Fibroblast of skin of scalp (primary cell): ENCODE data around the gene LPP.
A peak's percentile ranks its signal among the peaks of the same experiment; 100 is the strongest.

Source experiments
- DNase-seq: peaks from one replicate; pipeline ENCODE4 v3.0.0-alpha.2; 2013

LPP gene

GRCh38 chr3:188722963-188723362 lies 569.0 kb downstream of the LPP start:
- no peak for DNase-seq

GRCh38 chr3:188727052-188727451 lies 573.1 kb downstream of the LPP start:
- no peak for DNase-seq

GRCh38 chr3:188728371-188728896 lies 574.5 kb downstream of the LPP start:
- no peak for DNase-seq

DNA sequence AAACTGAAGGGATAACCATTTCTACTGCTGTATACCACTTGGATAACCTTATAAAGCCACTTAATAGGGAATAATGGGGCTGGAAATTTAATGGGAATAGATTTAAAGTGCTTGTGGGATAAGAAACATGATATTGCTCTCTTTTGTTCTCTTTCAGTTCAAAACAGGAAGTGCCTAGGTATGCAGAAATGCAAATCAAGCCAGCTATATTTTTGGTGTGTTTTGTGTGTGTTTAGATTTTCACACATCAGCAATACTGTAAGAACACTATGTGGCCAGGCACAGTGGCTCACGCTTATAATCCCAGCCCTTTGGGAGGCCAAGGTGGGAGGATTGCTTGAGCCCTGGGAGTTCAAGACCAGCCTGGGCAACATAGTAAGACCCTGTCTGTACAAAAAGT lies 575.5 kb downstream of the LPP start:
- DNase-seq, result no peak

DNA sequence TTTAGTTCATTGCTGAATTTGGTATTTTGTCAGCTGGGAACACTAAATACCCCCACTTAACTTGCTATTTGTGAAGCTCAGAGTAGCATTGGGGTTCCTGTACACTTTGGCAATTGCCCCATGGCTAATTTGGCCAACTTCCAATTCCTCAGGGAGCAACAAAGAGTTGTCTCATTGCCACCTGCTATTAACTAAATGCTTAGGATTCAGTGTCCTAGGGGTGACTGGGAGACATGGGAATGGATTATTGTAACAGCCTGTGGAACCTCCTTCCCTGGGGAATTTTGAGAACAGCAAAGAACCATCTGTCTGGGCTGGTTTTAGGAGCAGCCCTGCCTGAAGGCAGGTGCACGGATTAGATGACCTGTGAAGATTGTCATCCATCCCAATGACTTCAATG lies 580.4 kb downstream of the LPP start:
- DNase-seq, result peak; percentile 35

- DNase-seq, result no peak
These were observed 585.6 kb downstream of the LPP start for GRCh38 chr3:188739511-188739910.

DNA sequence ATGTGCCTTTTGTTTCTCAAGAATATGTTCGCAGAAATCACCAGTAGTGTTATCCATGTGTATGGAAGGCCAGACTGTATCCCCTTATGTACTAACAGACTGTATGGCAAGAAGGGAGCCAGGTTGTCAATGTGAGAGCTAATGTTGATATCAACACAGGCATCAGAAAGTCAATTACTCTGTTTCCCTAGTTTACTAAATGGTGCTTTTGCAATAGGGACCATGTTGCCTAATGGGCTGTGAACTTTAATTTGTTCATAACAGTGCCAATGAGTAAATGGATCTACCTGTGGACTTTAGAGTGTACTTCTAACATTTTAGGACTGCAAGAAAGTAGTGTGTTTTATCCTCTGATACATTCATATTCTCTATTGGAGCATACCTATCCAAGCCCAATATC lies 586.1 kb downstream of the LPP start:
- no peak for DNase-seq

DNA sequence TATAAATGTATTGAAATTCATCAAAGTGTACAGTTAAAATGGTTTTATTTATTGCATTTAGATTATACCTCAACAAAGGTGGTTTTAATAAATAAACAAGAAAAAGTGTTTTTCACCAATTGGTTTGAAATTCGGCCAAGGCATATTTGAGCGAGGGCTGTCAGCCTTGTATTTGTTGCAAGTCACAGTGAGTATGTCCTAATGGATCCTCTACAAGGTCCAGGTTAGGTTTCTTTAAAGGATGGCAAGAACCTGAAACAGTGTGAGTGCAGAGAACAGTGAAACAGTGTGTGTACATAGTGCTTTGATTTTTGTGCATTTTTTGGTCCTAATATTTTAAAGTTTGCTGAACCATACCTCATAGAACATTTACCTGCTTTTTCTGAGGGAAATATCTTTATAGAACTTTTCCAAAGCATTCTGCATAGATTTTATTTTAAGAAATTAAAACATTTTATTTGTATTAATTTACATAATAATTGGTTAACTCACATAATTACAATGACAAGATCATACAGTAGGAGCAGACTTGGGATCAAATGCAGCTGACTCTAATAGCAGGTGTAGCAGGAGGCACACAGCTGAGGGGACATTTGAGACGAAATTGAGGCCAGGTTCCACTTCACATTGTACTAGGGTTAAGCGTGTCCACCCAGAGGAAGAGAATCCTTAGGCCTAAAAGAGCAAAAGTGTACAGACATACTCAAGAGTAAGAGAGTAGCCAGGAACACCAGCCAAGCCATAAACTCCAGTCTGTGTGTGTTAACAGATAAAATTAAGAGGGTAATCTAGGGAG lies 589.0 kb downstream of the LPP start:
- no peak for DNase-seq

DNA sequence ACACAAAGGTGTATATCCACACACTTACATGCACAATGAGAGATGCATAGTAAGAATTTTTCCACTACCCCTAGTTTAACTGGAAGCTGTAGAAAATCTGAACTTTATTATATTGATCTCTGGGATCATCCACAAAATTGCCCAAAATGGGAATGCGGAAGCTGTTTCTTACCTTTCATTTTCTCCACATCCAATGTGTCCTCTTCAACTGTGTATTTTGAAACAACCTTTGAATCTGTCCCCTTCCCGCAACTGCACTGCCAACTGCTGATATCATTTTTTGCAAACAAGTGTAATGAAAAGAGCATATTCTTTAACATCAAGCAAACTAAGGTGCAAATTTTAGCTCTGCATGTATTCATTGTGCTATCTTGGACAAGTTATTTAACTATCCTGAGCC lies 590.2 kb downstream of the LPP start:
- DNase-seq, result no peak

- no peak for DNase-seq
These were observed 591.1 kb downstream of the LPP start for GRCh38 chr3:188745031-188745430.

DNA sequence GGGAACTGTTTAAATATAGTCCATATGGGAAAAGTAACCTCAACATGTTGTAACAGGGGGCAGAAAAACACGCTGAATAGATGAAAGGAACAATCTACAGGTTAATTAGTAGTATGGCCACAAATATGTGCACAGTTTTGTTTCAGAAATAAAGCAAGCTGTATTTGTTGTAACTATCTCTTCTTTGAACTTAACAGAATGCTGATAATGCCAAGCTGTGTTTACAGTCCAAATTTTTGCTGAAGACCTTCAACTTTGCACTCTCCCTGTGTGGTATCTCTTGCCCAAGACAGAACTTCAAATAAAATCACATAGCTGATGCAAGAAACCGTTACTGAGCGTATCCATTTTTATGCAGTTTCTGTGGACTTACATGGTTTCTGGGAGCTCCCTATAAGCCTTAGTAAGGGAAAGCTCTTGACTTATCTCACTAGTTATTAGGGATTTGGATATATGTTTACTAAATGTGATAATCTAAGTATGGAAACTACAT lies 592.4 kb downstream of the LPP start:
- peak; percentile 12 for DNase-seq

DNA sequence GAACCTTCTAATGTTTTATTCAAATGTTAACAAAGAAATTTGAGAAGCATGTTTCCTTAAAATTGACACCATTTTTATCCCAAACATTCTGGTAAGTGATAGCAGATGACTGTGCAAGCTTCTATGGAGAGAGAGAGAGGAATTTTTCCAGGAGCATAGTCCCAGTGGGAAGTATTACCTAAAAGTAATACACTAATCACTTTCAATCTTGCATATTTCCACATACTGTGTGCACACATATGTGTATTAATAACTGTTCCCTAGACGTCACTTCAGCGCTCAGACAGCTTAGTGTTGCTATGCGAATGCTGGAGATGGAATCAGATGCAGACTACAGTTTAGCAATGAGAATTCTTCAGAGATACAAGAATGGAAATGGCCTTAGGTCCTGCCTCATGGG lies 593.5 kb downstream of the LPP start:
- peak; percentile 47 for DNase-seq

DNA sequence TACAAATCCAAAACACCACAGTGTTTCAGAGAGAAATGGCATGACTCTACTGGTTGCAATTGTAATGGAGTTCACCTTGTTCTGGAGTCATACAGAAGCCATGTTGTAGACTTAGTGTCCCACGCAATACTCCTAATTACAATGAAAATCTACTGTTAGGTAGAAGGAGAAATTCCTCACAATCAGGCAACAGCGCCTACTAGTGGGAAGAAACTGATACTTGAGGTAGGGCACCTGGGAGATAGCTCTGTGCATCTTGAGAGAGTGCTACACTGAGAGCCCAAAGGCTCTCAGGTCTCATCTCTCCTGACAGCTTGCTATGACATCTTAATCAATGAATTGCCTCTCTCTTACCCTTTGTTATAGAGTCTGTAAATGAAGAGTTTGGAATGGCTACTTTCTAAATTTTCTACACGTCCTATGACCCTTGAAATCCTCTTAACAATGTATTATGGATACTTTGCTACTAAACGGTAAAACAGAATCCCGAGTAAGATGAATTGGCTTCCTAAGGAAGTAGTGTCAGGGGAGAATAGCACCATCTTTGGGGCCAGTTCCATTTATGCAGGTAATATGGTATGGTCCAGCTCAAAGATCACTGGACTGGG lies 595.2 kb downstream of the LPP start:
- DNase-seq, result no peak

GRCh38 chr3:188749830-188750229 lies 595.9 kb downstream of the LPP start:
- DNase-seq, result no peak

GRCh38 chr3:188750617-188751016 lies 596.7 kb downstream of the LPP start:
- DNase-seq, result no peak

GRCh38 chr3:188752850-188753249 lies 598.9 kb downstream of the LPP start:
- no peak for DNase-seq

GRCh38 chr3:188754267-188754666 lies 600.3 kb downstream of the LPP start:
- no peak for DNase-seq

GRCh38 chr3:188756241-188756640 lies 602.3 kb downstream of the LPP start:
- DNase-seq, result no peak

GRCh38 chr3:188759336-188760005 lies 605.5 kb downstream of the LPP start:
- DNase-seq, result no peak

- DNase-seq, result no peak
These were observed 606.5 kb downstream of the LPP start for GRCh38 chr3:188760408-188760807.

- DNase-seq, result no peak
These were observed 607.5 kb downstream of the LPP start for GRCh38 chr3:188761439-188761838.

DNA sequence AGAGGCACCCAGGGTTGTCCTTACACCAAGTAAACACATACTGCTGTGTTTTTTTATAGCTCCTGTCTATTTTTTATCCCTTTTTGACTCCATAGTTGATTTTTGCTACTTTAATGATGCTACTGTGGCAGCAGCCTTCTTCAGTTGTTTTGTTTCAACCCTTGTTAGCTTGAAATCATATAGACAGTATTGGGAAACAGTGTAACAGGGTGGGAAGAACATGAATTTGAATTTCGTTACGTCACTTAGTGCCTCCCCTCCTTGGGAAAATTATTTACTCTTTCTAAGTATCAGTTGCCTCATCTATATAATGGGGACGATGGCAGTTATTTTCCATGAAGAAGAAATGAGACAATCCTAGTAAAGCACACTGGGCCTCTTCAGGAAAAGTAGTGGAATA lies 608.0 kb downstream of the LPP start:
- DNase-seq, result no peak

DNA sequence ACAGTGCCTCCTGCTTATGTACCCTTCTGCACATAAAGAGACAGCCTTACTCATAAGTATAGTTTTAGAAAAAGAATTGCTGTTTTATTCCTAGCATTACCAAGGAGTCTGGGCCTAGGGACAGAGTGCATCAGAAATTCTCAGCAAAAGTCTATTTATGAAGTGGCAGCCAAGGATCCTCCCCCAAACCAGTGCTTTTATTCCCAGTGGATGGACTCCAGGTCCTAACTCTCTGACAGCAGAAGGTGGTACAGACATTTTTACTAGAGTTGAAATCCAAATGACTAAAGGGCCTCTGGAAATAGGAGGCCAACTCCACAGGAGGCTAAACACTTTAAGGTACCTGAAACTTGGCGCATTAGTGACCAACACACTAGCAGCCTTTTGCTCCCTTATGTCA lies 610.7 kb downstream of the LPP start:
- no peak for DNase-seq

DNA sequence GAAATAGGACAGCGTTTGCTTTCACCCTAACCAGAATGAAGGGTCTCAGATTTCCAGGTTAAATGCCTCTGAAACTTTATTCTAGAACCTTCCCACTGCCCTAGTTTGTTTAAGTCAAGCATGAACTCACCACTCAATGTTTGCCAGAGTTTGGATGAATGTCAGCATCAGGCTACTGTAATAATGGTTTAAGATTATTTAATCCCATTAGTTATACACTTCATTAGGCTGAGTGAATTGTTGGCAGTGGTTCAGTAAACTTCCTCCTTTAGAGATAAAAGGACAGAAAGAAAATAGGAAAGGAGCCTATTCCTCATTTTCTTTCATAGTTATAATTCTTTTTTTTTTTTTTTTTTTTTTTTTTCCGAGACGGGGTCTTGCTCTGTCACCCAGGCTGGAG lies 615.9 kb downstream of the LPP start:
- no peak for DNase-seq
